Muscle of leg (tissue), 11 donors: ENCODE results near the gene CTBP1. TPM values are rescaled to one million over a fixed set of nuclear protein-coding genes. Genes with fewer than 3 reads are reported as not detected.
A peak's percentile ranks its signal among the peaks of the same experiment; 100 is the strongest.

Source experiments
- DNase-seq: peaks from one replicate; pipeline ENCODE4 v3.0.0; 2013
- H3K27ac ChIP-seq: one replicate; pipeline ENCODE4 v1.5.1; 2013; ENCODE audit warnings: mild to moderate bottlenecking, low read length, control low read depth
- H3K27me3 ChIP-seq: one replicate; pipeline ENCODE4 v1.6.1; 2013; ENCODE audit warnings: low read length; ENCODE audit not compliant: control insufficient read depth, insufficient read depth
- H3K36me3 ChIP-seq: one replicate; pipeline ENCODE4 v1.6.1; 2013; ENCODE audit warnings: low read length; ENCODE audit not compliant: control insufficient read depth, insufficient read depth
- H3K4me1 ChIP-seq: one replicate; pipeline ENCODE4 v1.6.1; 2013; ENCODE audit warnings: low read length; ENCODE audit not compliant: control insufficient read depth, insufficient read depth
- H3K4me3 ChIP-seq: one replicate; pipeline ENCODE4 v1.5.1; 2013; ENCODE audit warnings: low read length, control low read depth
- H3K9me3 ChIP-seq: replicated peaks from 2 replicates; pipeline ENCODE4 v1.6.1; 2013; ENCODE audit warnings: low read depth, low read length; ENCODE audit not compliant: control insufficient read depth
- WGBS: methylation state at CpG from one replicate; pipeline ENCODE4 v1.1.5; 2013; ENCODE audit warnings: missing lambda C conversion rate; ENCODE audit not compliant: insufficient coverage; 5-methylcytosine and 5-hydroxymethylcytosine counted together
- polyA plus RNA-seq, 8 donors: library from polyadenylated mRNA; unstranded; fragments of 120-200 nt; gene quantifications; one replicate each; pipeline versions ENCODE4 v1.2.1 to v1.2.3, GENCODE V29; 2013; ENCODE audit warnings: inconsistent platforms in 1 of 8, low replicate concordance in 1 of 8; ENCODE audit not compliant: insufficient read length in 8 of 8, insufficient read depth in 1 of 8
- total RNA-seq: library from RNA; stranded (reverse); fragments of 120-200 nt; gene quantifications from one replicate; pipeline ENCODE4 v1.2.4, GENCODE V29; 2013

Gene CTBP1
- total and polyA plus RNA-seq, 9 donors: 81.9 to 146 (median 118) TPM

- Histone ChIP-seq H3K36me3 (peaks cover 20% of the 10 kb centered on the region), H3K9me3 (peaks cover 3% of the 10 kb centered on the region), H3K27ac (no peak overlapping the region), H3K27me3 (no peaks in the 10 kb centered on the region), H3K4me1 (peaks cover 61% of the 10 kb centered on the region), H3K4me3 (no peak overlapping the region)
- 85% methylated on average over 23 of the region's 26 CpGs for WGBS
- DNase-seq: peak; percentile 1
These were observed 3.4 kb downstream of the CTBP1 start for GRCh38 chr4:1245481-1246051.

GRCh38 chr4:1244978-1245471, 3.9 kb downstream of the CTBP1 start:
- Histone ChIP-seq H3K36me3 (peaks cover 21% of the 10 kb centered on the region), H3K4me3 (no peak overlapping the region), H3K4me1 (peaks cover 56% of the 10 kb centered on the region), H3K27ac (no peak overlapping the region), H3K9me3 (no peaks in the 10 kb centered on the region), H3K27me3 (no peaks in the 10 kb centered on the region)
- DNase-seq: peak; percentile 2
- WGBS: 80% methylated on average over 18 of the region's 19 CpGs

- Histone ChIP-seq H3K9me3 (no peaks in the 10 kb centered on the region), H3K27me3 (no peaks in the 10 kb centered on the region), H3K36me3 (peaks cover 28% of the 10 kb centered on the region), H3K4me3 (no peak overlapping the region), H3K4me1 (peaks cover 53% of the 10 kb centered on the region), H3K27ac (no peak overlapping the region)
- DNase-seq: peak; percentile 15
- WGBS: 69% methylated on average over 25 of the region's 33 CpGs
These were observed 4.6 kb downstream of the CTBP1 start for GRCh38 chr4:1244081-1244977.

- Histone ChIP-seq H3K9me3 (no peaks in the 10 kb centered on the region), H3K4me3 (no peak overlapping the region), H3K27ac (no peak overlapping the region), H3K4me1 (peaks cover 54% of the 10 kb centered on the region), H3K36me3 (peaks cover 34% of the 10 kb centered on the region), H3K27me3 (no peaks in the 10 kb centered on the region)
- DNase-seq: peak; percentile 65
- WGBS: 57% methylated on average over 7 of the region's 15 CpGs
These were observed 5.4 kb downstream of the CTBP1 start for GRCh38 chr4:1243451-1244080.

- Histone ChIP-seq H3K27ac (peak overlapping the region; percentile 13), H3K9me3 (no peaks in the 10 kb centered on the region), H3K36me3 (peaks cover 42% of the 10 kb centered on the region), H3K4me1 (peaks cover 54% of the 10 kb centered on the region), H3K4me3 (no peak overlapping the region), H3K27me3 (no peaks in the 10 kb centered on the region)
- 91% methylated on average over 27 of the region's 30 CpGs for WGBS
- DNase-seq: peak; percentile 3
These were observed 6.2 kb downstream of the CTBP1 start for GRCh38 chr4:1242506-1243450.

GRCh38 chr4:1241936-1242505, 6.9 kb downstream of the CTBP1 start:
- peak; percentile 11 for DNase-seq
- peaks cover 48% of the 10 kb centered on the region for H3K36me3 ChIP-seq
- H3K27me3 ChIP-seq: no peaks in the 10 kb centered on the region
- H3K4me3 ChIP-seq: no peak overlapping the region
- WGBS: 71% methylated on average over 24 of the region's 24 CpGs
- H3K9me3 ChIP-seq: no peaks in the 10 kb centered on the region
- peak overlapping the region; percentile 13 for H3K27ac ChIP-seq
- H3K4me1 ChIP-seq: peaks cover 50% of the 10 kb centered on the region

GRCh38 chr4:1241466-1241935, 7.4 kb downstream of the CTBP1 start:
- 85% methylated on average over 16 of the region's 21 CpGs for WGBS
- peaks cover 52% of the 10 kb centered on the region for H3K36me3 ChIP-seq

GRCh38 chr4:1240721-1241465, 8.0 kb downstream of the CTBP1 start:
- Histone ChIP-seq H3K4me3 (no peak overlapping the region), H3K9me3 (no peaks in the 10 kb centered on the region), H3K4me1 (peaks cover 38% of the 10 kb centered on the region), H3K27ac (no peak overlapping the region), H3K36me3 (peaks cover 51% of the 10 kb centered on the region), H3K27me3 (no peaks in the 10 kb centered on the region)
- 84% methylated on average over 37 of the region's 37 CpGs for WGBS
- DNase-seq: peak; percentile 1

More at GRCh38 chr4:1241466-1241935, 7.4 kb downstream of the CTBP1 start:
- Histone ChIP-seq H3K4me1 (peaks cover 44% of the 10 kb centered on the region), H3K9me3 (no peaks in the 10 kb centered on the region), H3K4me3 (no peak overlapping the region), H3K27me3 (no peaks in the 10 kb centered on the region), H3K27ac (no peak overlapping the region)
- DNase-seq: peak; percentile 1

- H3K4me3 ChIP-seq: no peak overlapping the region
- peaks cover 59% of the 10 kb centered on the region for H3K36me3 ChIP-seq
- H3K27ac ChIP-seq: no peak overlapping the region
- H3K4me1 ChIP-seq: peaks cover 36% of the 10 kb centered on the region
- H3K27me3 ChIP-seq: no peaks in the 10 kb centered on the region
- no peak for DNase-seq
- WGBS: 89% methylated on average over 10 of the region's 22 CpGs
- H3K9me3 ChIP-seq: no peaks in the 10 kb centered on the region
These were observed 9.0 kb downstream of the CTBP1 start for GRCh38 chr4:1239950-1240307.
